Upper lobe of right lung (tissue), 1 donor: Measurements from ENCODE around the gene ERC1. TPM values are rescaled to one million over a fixed set of nuclear protein-coding genes. Genes with fewer than 3 reads are reported as not detected.

Experiments used
- ATAC-seq: fragments of 200-7000 bp; cut with Tn5 transposase; one replicate; pipeline ENCODE4 v1.9.1; 2020; ENCODE audit warnings: mild to moderate bottlenecking, moderate library complexity
- DNase-seq: peaks from one replicate; pipeline ENCODE4 v3.0.0-alpha.2; 2020
- H3K27ac ChIP-seq: fragments of 200-600 bp; one replicate; pipeline ENCODE4 v1.8.0; 2022
- H3K27me3 ChIP-seq: fragments of 200-600 bp; one replicate; pipeline ENCODE4 v1.8.0; 2022; ENCODE audit warnings: mild to moderate bottlenecking
- H3K36me3 ChIP-seq: fragments of 200-600 bp; one replicate; pipeline ENCODE4 v1.8.0; 2022
- H3K4me1 ChIP-seq: fragments of 200-600 bp; one replicate; pipeline ENCODE4 v1.8.0; 2022
- H3K4me3 ChIP-seq: fragments of 200-600 bp; one replicate; pipeline ENCODE4 v1.8.0; 2022; ENCODE audit warnings: mild to moderate bottlenecking
- H3K9me3 ChIP-seq: fragments of 200-600 bp; one replicate; pipeline ENCODE4 v1.8.0; 2022
- intact Hi-C: fragments of 100-400 bp; cut with DNase I; formaldehyde crosslinking; loops from one replicate; pipeline ENCODE4 v1.11.0; 2022
- total RNA-seq: library from RNA; stranded (reverse); fragmentation: NEBNext Ultra II Directional; extraction: Animal tissue kit (Norgen Biotek cat#: 25700); gene quantifications from one replicate; pipeline ENCODE4 v1.2.1, GENCODE V29; 2021
- TF ChIP-seq, protein P1 (sequence below): fragments of 200-600 bp; IDR thresholded peaks from one replicate; pipeline ENCODE4 v1.8.0; 2022; ENCODE audit warnings: antibody characterized with exemption
- donor health status: DM: no; HTN: yes; CAD: no; lungs with severe emphysema.

The ERC1 gene
- total RNA-seq, 1 donor from 2014 or later, result 54.3 TPM

GRCh38 chr12:1532375-1533165 is 541.5 kb downstream of the ERC1 start:
- H3K27me3 ChIP-seq, result peaks cover 27% of the 10 kb centered on the region
- H3K9me3 ChIP-seq, result no peaks in the 10 kb centered on the region
- ATAC-seq, result no peak
- H3K36me3 ChIP-seq, result no peaks in the 10 kb centered on the region
- TF ChIP-seq, protein P1, sequence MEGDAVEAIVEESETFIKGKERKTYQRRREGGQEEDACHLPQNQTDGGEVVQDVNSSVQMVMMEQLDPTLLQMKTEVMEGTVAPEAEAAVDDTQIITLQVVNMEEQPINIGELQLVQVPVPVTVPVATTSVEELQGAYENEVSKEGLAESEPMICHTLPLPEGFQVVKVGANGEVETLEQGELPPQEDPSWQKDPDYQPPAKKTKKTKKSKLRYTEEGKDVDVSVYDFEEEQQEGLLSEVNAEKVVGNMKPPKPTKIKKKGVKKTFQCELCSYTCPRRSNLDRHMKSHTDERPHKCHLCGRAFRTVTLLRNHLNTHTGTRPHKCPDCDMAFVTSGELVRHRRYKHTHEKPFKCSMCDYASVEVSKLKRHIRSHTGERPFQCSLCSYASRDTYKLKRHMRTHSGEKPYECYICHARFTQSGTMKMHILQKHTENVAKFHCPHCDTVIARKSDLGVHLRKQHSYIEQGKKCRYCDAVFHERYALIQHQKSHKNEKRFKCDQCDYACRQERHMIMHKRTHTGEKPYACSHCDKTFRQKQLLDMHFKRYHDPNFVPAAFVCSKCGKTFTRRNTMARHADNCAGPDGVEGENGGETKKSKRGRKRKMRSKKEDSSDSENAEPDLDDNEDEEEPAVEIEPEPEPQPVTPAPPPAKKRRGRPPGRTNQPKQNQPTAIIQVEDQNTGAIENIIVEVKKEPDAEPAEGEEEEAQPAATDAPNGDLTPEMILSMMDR, result no peak
- peaks cover 4% of the 10 kb centered on the region for H3K4me1 ChIP-seq
- H3K27ac ChIP-seq, result no peak overlapping the region
- no peak for DNase-seq
- intact Hi-C loops, result no loop called here
- no peak overlapping the region for H3K4me3 ChIP-seq

GRCh38 chr12:1533205-1533601 is 542.2 kb downstream of the ERC1 start:
- Histone ChIP-seq H3K9me3 (no peaks in the 10 kb centered on the region), H3K27ac (no peak overlapping the region), H3K4me1 (peaks cover 4% of the 10 kb centered on the region), H3K27me3 (peaks cover 29% of the 10 kb centered on the region), H3K4me3 (peak overlapping the region; percentile 19), H3K36me3 (no peaks in the 10 kb centered on the region)
- DNase-seq (no peak), ATAC-seq (no peak)
- intact Hi-C loops, result no loop called here
- TF ChIP-seq, protein P1, result no peak

- Histone ChIP-seq H3K9me3 (no peaks in the 10 kb centered on the region), H3K27ac (no peak overlapping the region), H3K4me3 (peak overlapping the region; percentile 19), H3K36me3 (no peaks in the 10 kb centered on the region), H3K4me1 (peaks cover 4% of the 10 kb centered on the region), H3K27me3 (peaks cover 35% of the 10 kb centered on the region)
- DNase-seq, result peak; percentile 58
- no peak for ATAC-seq
- intact Hi-C loops, result no loop called here
- TF ChIP-seq, protein P1, result no peak
Observed at GRCh38 chr12:1533602-1534304, 542.7 kb downstream of the ERC1 start.

DNA sequence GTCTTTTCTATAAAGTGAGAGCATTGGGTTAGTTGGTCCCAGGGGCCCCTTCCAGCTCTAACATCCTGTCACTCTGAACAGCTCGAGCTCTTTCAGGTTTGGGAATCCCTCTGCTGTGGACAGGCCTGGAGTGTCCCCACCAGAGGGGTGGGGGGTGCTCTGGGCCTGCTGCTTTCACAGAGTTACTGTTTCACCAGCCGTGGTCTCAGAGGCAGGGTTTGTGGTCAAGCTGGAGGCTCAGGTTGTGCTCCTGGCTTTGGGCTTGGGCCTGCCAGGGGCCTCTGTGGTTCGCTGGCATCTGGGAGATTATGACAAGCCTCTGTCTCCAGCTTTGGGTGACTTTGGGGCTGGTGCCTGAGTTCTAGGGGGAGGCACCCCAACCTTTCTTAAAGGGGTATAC is 543.7 kb downstream of the ERC1 start:
- Histone ChIP-seq H3K27ac (no peak overlapping the region), H3K4me1 (peaks cover 4% of the 10 kb centered on the region), H3K27me3 (peaks cover 34% of the 10 kb centered on the region), H3K36me3 (no peaks in the 10 kb centered on the region), H3K9me3 (no peaks in the 10 kb centered on the region), H3K4me3 (no peak overlapping the region)
- intact Hi-C loops, result no loop called here
- ATAC-seq (no peak), DNase-seq (peak; percentile 43)
- TF ChIP-seq, protein P1, result no peak

DNA sequence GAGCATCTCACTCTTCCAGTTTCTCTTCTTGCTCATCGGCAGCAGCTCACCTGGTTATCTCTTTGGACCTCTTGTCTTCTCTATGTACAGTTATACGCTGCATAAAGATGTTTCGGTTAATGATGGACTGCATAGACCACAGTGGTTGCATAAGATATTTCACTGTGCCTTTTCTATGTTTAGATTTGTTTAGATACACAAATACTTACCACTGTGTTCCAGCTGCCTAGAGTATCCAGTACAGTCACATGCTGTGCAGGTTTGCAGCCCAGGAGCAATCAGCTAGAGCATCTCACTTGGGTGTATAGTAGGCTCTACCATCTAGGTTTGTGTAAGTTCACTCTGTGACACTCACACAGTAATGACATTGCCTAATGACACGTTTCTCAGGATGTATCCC is 545.8 kb downstream of the ERC1 start:
- Histone ChIP-seq H3K27me3 (peaks cover 26% of the 10 kb centered on the region), H3K36me3 (no peaks in the 10 kb centered on the region), H3K4me3 (no peak overlapping the region), H3K27ac (no peak overlapping the region), H3K9me3 (no peaks in the 10 kb centered on the region), H3K4me1 (peaks cover 4% of the 10 kb centered on the region)
- intact Hi-C loops, result no loop called here
- DNase-seq, result no peak
- ATAC-seq, result no peak
- TF ChIP-seq, protein P1, result no peak
